A549 treated with AZD9567 at 1 μM for 4 hours (cell line): ENCODE data around the gene ARHGEF11. TPM values are rescaled to one million over a fixed set of nuclear protein-coding genes. Genes with fewer than 3 reads are reported as not detected.

Source experiments
- total RNA-seq: library from RNA; stranded (reverse); fragments of 200-300 nt; extraction: Qiagen RNA extraction; gene quantifications from 5 replicates; pipeline ENCODE4 v1.2.3, GENCODE V29; 2022; ENCODE audit not compliant: insufficient read depth

The ARHGEF11 gene
- total RNA-seq = 16.7 to 28.0 TPM (median 17.5 TPM) in 5 replicates

DNA sequence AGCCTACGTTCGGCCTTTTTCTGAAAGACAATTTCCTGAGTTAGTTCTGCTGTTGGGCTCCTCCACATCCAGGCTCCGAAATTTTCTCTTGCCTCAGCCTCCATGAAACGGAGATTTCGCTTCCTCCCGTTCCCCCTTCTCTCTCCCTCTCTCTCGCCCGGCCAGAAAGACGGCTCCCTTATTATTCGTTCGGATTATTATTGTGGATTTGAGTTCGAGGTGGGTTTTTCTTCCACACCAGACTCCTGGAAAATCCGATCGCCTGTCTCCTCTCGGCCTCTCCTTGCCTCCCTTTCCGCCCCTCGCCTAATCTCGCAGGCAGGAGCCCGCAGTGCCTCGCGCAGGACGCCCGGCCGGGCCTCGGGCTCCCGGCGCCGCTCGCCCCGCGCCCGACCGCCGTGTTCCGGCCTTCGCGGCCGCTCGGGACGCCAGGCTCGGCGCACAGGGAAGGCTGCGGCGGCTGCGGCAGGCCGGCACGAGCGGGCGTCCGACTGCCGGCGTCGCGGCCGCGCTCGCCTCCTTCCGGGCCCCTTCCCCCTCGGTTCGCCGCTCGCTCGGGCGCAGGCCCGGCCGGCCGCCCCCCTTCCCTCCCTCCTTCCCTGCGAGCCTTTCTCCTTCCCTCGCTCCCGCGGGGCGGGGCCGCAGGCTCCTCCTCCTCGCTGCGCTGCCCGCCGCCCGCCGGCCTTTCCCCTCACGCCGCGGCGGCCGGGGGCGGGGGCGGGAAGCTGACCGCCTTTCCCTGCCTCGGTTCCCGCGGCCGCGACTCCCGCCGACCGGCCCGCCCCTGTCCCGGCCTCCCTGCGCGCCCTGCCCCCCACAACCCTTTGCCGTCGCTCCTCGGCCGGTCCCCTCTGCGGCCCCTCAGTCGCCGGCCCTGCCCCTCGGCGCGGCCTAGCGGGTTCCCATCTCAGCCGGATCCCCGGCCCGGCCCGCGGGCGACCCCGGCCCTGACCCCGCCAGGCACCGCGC lies at the start of gene ARHGEF11:
ARHGEF11 (minus strand) TSS at position 493 of the 969 bp plus-strand sequence. CDS start 1,412 bp downstream, outside the sequence.

GRCh38 chr1:156920233-156921052 lies 125.1 kb downstream of the ARHGEF11 start, which contains the start of gene LRRC71:
TSS of gene LRRC71 (plus strand) at chr1:156920632. CDS start at chr1:156920804, 172 bp downstream.

GRCh38 chr1:156893048-156893953 lies 152.2 kb downstream of the ARHGEF11 start, which contains the start of gene PEAR1:
TSS of gene PEAR1 (plus strand) at chr1:156893718. CDS start at chr1:156903927, 10,209 bp downstream.

Other genes with a start within 250 kb of the ARHGEF11 start
- gene SH2D2A, start 228.9 kb downstream of the ARHGEF11 start, total RNA-seq = 2.6 to 3.6 TPM (median 2.7 TPM) in 5 replicates
- gene INSRR, start 186.6 kb downstream of the ARHGEF11 start, total RNA-seq = not detected in 5 replicates
- gene NTRK1, start 184.9 kb downstream of the ARHGEF11 start, total RNA-seq = 0.04 to 0.13 TPM (median 0.09 TPM) in 4 of 5 replicates, not detected in the other
- 3.4 to 5.8 TPM (median 5.1 TPM) in 5 replicates for gene PEAR1, start 152.0 kb downstream of the ARHGEF11 start, total RNA-seq
- gene LRRC71, start 125.1 kb downstream of the ARHGEF11 start, total RNA-seq = 0.12 to 0.20 TPM (median 0.17 TPM) in 4 of 5 replicates, not detected in the other
- not detected in 5 replicates for gene ETV3L, start 54.1 kb upstream of the ARHGEF11 start, total RNA-seq
- 10.1 to 15.3 TPM (median 10.5 TPM) in 5 replicates for gene ETV3, start 92.7 kb upstream of the ARHGEF11 start, total RNA-seq